ENCODE data around the gene ANKLE1.

DNA sequence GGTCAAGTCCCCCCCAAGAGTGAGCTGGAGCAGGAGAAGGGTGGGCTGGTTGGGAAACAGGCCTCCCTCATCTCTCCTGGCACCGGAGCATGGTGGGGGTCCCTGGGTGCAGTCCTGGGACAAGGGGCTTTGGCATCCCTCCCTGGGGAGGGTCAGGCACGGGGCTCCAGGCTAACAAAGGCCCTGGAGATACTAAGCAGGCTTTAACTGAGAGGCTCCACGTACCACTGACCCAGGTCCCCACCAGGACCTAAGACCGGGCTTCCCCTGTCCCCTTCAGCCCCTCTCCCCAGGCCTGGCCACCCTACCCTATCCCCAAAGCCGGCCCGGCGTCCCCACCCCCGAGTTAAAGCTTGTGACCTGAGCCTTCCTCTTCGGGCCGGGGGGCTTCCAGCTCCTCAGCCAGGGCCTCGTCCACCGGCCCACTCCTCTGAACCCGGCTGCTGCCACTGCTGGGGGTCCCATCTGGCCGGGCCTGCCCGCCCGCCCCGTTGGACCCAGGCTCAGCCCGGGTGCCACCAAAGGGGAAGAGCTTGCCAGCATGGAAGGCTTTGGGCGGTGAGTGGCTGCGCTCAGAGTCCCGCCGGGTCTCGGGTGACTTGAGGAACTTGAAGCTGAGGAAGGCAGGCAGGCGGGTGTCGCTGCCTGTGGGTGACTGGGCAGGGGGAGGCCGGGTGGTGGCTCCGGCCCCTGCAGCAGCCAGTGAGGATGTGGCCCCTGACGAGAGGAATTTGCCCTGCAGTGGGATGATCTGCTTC lies 42.8 kb downstream of the ANKLE1 start:
- TF ChIP-seq, protein P1, sequence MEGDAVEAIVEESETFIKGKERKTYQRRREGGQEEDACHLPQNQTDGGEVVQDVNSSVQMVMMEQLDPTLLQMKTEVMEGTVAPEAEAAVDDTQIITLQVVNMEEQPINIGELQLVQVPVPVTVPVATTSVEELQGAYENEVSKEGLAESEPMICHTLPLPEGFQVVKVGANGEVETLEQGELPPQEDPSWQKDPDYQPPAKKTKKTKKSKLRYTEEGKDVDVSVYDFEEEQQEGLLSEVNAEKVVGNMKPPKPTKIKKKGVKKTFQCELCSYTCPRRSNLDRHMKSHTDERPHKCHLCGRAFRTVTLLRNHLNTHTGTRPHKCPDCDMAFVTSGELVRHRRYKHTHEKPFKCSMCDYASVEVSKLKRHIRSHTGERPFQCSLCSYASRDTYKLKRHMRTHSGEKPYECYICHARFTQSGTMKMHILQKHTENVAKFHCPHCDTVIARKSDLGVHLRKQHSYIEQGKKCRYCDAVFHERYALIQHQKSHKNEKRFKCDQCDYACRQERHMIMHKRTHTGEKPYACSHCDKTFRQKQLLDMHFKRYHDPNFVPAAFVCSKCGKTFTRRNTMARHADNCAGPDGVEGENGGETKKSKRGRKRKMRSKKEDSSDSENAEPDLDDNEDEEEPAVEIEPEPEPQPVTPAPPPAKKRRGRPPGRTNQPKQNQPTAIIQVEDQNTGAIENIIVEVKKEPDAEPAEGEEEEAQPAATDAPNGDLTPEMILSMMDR (IDR thresholded peaks at IDR 0.05; ENCODE audit: low read length): no peak
- TF ChIP-seq EZH2 (IDR thresholded peaks at IDR 0.05; ENCODE audit: borderline replicate concordance, low read length): no peak

All from OCI-LY1 (cell line).